ENCODE results near the gene RAPGEF5. TPM values are rescaled to one million over a fixed set of nuclear protein-coding genes. Genes with fewer than 3 reads are reported as not detected.

RAPGEF5 gene
- total RNA-seq, 1 donor from 2014 or later, result 16.5 TPM

DNA sequence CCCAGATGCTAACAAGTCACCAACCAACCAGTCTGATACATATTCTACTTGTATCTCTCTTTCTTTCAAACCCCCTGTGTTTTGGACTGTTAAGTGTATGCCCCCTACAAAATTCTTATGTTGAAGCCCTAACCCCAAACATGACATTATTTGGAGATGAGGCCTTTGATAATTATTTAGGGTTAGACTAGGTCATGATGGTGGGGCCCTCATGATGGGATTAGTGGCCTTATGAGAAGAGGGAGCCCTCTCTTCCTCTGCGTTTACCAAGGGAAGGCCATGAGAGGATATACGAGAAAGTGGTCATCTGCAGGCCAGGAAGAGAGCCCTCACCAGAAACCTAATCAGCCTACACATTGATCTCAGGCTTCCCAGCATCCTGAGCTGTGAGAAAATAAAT, 2.5 kb downstream of the RAPGEF5 start:
- H3K4me3 ChIP-seq, result no peak overlapping the region
- TF ChIP-seq, protein P1, sequence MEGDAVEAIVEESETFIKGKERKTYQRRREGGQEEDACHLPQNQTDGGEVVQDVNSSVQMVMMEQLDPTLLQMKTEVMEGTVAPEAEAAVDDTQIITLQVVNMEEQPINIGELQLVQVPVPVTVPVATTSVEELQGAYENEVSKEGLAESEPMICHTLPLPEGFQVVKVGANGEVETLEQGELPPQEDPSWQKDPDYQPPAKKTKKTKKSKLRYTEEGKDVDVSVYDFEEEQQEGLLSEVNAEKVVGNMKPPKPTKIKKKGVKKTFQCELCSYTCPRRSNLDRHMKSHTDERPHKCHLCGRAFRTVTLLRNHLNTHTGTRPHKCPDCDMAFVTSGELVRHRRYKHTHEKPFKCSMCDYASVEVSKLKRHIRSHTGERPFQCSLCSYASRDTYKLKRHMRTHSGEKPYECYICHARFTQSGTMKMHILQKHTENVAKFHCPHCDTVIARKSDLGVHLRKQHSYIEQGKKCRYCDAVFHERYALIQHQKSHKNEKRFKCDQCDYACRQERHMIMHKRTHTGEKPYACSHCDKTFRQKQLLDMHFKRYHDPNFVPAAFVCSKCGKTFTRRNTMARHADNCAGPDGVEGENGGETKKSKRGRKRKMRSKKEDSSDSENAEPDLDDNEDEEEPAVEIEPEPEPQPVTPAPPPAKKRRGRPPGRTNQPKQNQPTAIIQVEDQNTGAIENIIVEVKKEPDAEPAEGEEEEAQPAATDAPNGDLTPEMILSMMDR (IDR thresholded peaks at IDR 0.05; ENCODE audit: borderline replicate concordance), result no peak
- DNase-seq, result no peak
- no peak overlapping the region for H3K27ac ChIP-seq (replicated peaks)
- H3K9me3 ChIP-seq (replicated peaks), result peaks cover 24% of the 10 kb centered on the region
- intact Hi-C loops (cut with micrococcal nuclease), result no loop called here
- H3K4me1 ChIP-seq, result peaks cover 22% of the 10 kb centered on the region
- H3K27me3 ChIP-seq (ENCODE audit: low read depth), result peaks cover 34% of the 10 kb centered on the region
- H3K36me3 ChIP-seq, result no peaks in the 10 kb centered on the region

DNA sequence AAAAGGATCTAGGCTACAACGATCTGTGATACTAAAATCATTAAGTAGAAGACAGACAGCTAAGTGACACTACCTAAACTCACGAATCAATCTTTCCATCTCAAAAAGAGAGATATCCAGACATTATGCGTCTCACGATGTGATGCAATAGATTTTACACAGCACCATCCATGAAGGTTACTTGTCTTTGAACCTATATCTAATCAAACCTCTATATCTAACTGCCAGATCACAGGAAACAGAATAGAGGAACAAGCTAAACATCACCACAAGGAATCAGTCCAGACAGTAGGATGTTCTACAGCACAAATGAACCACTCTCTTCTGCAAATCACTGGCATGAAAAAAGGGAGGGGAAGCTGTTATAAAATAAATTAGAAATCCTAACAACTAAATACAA, 4.1 kb downstream of the RAPGEF5 start:
- intact Hi-C loops (cut with micrococcal nuclease), result no loop called here
- H3K27me3 ChIP-seq (ENCODE audit: low read depth), result peaks cover 34% of the 10 kb centered on the region
- no peak overlapping the region for H3K27ac ChIP-seq (replicated peaks)
- TF ChIP-seq, protein P1 (IDR thresholded peaks at IDR 0.05; ENCODE audit: borderline replicate concordance), result no peak
- peaks cover 22% of the 10 kb centered on the region for H3K4me1 ChIP-seq
- DNase-seq, result no peak
- no peaks in the 10 kb centered on the region for H3K36me3 ChIP-seq
- peaks cover 24% of the 10 kb centered on the region for H3K9me3 ChIP-seq (replicated peaks)
- no peak overlapping the region for H3K4me3 ChIP-seq

DNA sequence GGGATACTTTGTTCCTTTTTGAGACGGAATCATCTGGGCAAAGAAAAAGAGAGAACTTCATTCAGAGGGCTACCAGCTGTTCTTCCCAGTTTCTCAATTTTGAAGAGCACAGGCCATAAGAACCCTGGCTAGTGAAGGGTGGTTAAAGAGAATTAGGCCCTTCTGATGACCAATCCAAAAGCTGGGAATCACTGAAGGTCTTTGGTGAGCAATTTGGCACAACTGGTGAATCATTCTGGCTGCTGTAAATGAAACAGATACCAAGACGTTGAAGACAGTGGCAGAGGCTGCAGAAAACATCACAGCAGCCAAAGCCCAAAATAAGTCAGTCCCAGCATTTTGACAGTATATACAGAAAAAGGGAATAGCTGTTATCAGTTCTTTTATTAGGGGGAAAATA, 5.1 kb downstream of the RAPGEF5 start:
- Histone ChIP-seq H3K4me3 (no peak overlapping the region), H3K27ac (replicated peaks) (no peak overlapping the region), H3K27me3 (ENCODE audit: low read depth) (peaks cover 34% of the 10 kb centered on the region), H3K36me3 (no peaks in the 10 kb centered on the region), H3K4me1 (peaks cover 22% of the 10 kb centered on the region), H3K9me3 (replicated peaks) (peaks cover 24% of the 10 kb centered on the region)
- intact Hi-C loops (cut with micrococcal nuclease), result no loop called here
- TF ChIP-seq, protein P1 (IDR thresholded peaks at IDR 0.05; ENCODE audit: borderline replicate concordance), result no peak
- DNase-seq, result no peak

DNA sequence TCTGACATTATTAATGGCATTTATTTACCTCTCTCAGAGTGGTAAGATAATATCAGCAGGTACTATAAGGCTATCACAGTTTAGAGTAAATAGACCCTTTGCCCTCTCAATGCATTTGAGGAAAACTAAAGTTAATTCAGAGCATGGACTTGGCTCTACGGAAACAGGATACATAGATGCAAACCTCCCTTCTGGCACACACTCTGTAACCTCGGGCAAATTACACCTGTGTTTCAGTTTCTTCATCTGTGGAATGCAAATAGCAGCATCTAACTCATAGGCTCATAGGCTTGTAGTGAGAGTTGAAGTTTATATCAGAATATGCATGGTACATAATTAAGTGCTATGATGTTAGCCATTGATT, 5.6 kb downstream of the RAPGEF5 start:
- no peak overlapping the region for H3K27ac ChIP-seq (replicated peaks)
- H3K4me1 ChIP-seq, result peaks cover 18% of the 10 kb centered on the region
- peaks cover 24% of the 10 kb centered on the region for H3K9me3 ChIP-seq (replicated peaks)
- H3K4me3 ChIP-seq, result no peak overlapping the region
- intact Hi-C loops (cut with micrococcal nuclease), result no loop called here
- TF ChIP-seq, protein P1 (IDR thresholded peaks at IDR 0.05; ENCODE audit: borderline replicate concordance), result no peak
- no peaks in the 10 kb centered on the region for H3K36me3 ChIP-seq
- no peak for DNase-seq
- peaks cover 31% of the 10 kb centered on the region for H3K27me3 ChIP-seq (ENCODE audit: low read depth)

DNA sequence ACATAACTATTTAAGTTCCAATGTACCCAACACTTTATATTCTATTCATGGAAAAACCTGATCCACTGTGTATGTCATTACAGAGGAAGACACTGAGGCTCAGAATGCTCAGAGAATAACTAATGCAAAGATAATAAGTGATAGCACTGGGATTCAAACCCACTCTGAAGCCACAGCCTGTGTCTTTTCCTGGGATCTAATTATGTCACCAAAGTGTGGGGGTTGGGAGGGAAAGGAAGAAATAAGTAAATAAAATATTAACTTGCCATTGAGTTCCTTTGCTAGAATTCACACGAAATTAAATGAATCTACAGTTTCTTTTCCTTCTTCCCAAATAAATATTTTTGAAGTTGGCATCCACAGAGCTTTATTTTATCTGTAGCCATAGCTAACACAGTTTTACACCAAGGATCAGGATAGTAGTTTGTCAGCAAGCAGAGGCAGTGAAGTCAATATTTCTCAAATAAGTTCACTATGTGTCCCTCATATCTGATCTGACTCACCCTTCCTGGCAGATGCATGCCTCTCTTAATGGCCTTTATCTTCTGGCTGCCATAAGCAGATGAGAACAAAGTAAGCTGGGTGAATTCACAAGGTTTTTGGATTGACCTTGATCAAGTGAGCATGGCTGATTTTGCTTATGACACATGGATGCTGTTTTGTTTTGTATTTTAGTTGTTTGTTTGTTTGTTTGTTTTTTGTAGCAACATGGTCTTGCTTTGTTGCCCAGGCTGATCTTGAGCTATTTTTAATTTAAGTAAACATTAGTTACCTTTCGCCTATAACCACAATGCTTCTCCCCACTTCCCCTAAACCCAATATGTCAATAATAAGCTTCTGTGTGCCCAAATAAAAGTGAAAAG, 6.3 kb downstream of the RAPGEF5 start:
- peaks cover 24% of the 10 kb centered on the region for H3K9me3 ChIP-seq (replicated peaks)
- H3K4me3 ChIP-seq, result no peak overlapping the region
- TF ChIP-seq, protein P1 (IDR thresholded peaks at IDR 0.05; ENCODE audit: borderline replicate concordance), result no peak
- H3K4me1 ChIP-seq, result peaks cover 12% of the 10 kb centered on the region
- intact Hi-C loops (cut with micrococcal nuclease), result no loop called here
- DNase-seq, result no peak
- H3K36me3 ChIP-seq, result no peaks in the 10 kb centered on the region
- H3K27ac ChIP-seq (replicated peaks), result no peak overlapping the region
- peaks cover 25% of the 10 kb centered on the region for H3K27me3 ChIP-seq (ENCODE audit: low read depth)

Measured in left ventricle myocardium inferior (tissue), 1 donor.